HG02884 (cell line): ENCODE data around the gene FCGR2B.
"Not testable (repeated sequence)": the region's sequence is repeated elsewhere in the genome, so short reads cannot be mapped to it uniquely, and the experiment has no call there.

Experiments
- ATAC-seq: cut with Tn5 transposase; IDR thresholded peaks from one replicate; pipeline ENCODE4 v1.9.1; 2021; ENCODE audit warnings: mild to moderate bottlenecking, moderate library complexity; ENCODE audit not compliant: unreplicated experiment

FCGR2B gene

DNA sequence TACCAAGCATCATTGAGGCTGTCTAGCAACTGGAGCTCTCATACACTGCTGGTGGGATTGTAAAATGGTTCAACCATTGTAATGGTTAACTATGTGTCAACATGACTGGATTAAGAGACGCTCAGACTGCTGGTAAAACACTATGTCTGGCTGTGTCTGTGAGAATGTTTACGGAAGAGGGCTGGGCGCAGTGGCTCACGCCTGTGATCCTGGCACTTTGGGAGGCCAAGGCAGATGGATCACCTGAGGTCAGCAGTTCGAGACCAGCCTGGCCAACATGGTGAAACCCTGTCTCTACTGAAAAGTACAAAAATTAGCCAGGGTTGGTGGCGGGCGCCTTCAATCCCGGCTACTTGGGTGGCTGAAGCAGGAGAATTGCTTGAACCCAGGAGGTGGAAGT is 39.3 kb downstream of the FCGR2B start:
- ATAC-seq: no peak

DNA sequence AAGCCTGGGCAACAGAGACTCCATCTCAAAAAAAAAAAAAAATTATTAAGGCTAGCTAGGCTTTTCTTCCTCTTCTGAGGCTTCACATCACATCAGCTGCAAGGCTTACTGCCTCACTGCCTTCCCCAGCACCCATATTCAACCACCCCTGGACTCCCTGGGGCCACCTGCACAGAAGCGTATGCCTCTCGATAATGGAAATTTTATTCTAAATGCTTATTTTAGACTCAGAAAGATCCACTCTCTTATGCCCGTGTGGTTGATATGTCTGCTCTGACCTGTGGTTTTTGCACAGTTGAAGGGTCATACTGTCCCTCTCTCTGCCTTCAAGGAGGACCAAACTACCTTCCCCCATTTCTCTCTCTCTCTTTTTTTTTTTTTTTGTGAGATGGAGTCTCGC is 42.6 kb downstream of the FCGR2B start:
- ATAC-seq: no peak

DNA sequence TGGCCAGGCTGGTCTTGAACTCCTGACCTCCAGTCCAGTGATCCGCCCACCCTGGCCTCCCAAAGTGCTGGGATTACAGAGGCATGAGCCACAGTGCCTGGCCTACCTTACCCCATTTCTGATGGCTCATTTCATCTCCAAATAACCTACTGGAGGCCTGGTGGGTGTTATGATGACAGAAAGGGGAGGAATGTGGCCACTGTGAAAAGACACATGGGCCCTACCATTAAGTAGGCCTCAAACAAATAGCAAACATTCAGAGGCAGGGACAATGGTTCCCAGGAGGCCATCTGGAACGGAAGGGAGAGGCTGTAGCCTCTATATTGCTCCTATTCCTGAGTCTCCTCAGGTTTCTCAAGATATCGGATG is 43.2 kb downstream of the FCGR2B start:
- ATAC-seq: no peak

DNA sequence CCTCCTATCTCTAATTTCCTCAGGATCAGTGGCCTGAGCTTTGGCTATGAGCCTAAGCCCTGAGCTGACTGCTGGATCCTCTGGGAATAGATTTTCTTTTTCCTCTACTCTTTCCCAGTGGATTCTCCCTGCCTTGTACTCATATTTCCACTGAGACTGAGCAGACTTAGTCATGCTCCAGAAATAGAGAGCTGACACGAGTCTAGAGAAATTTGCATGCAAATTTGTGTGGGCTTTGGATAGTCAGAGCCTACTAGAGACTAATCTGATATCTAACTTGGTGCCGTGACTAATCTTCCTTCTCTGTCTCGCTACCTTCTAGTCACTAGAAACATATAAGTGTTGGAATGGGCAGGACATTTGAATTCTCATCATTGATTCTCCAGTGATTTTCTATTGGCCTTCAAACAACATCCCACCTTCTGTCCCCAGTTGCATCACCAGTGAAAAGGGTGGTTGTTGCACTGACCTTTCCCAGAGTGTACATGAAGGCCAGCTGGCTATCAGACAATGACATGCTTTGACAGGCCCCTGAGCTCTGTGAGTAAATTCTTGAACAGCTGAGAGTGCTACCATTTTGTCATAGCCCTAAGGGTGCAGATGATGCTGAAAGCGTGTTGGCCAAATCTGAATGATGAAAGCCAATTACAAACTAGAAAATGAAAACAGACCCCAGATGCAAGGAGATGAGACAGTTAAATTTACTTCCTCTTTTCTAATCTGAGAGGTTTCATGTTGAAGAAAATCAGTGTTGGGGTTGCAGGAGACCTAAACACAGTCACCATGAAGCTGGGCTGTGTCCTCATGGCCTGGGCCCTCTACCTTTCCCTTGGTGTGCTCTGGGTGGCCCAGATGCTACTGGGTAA is 43.8 kb downstream of the FCGR2B start, which contains the start of gene FCRLA:
TSS of gene FCRLA (plus strand) at position 748 of the 866 bp plus-strand sequence. CDS start at position 784, 36 bp downstream.
- ATAC-seq: peak; percentile 52

DNA sequence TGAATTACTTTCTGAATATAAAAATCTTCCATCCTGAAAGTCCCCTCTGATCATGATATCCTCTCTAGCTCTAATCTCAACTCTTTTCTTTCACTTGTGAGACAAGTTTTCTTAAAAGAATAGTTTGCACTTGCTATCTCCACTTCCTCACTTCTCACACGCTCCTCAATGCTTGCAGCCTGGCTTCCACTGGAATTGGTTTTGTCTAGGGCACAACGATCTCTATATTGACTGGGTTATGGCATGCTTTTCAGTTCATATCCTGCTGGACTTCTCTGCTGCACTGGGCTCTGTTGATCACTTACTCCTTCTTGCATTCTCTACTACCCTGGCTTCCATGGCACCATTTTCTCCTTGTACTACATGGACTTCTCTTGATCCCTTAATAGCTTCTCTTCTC is 44.6 kb downstream of the FCGR2B start:
- no peak for ATAC-seq

DNA sequence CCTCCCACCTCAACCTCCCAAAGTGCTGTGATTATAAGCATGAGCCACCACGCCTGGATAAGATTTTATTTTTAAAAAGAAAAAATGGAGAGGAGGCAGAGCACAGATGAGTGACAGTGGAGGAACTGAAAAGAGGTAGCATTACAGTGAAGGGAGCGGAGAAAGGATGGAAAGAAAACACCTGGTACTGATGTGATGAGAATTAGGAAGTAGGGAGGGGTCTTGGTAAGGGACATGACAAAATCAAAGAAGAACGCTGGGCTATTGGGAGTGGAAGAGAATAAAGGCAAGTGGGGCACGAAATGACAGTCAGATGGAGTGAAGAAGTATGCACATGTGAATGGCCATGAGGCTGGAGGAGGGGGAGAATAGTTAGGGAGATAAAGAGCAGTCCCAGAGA is 46.4 kb downstream of the FCGR2B start:
- no peak for ATAC-seq

DNA sequence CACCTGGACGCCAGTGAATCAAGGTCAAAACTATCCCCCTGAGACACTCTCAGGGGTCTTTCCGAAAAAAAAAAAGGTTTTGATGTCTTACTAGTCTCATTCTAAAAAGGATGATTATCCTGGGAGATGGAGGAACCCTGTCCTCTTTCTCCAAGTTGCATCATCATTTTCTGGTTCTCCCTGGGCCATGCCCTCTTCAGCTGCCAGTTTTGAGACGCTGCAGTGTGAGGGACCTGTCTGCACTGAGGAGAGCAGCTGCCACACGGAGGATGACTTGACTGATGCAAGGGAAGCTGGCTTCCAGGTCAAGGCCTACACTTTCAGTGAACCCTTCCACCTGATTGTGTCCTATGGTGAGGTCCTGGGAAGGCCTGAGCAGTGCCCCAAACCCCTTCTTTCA is 47.6 kb downstream of the FCGR2B start:
- no peak for ATAC-seq

DNA sequence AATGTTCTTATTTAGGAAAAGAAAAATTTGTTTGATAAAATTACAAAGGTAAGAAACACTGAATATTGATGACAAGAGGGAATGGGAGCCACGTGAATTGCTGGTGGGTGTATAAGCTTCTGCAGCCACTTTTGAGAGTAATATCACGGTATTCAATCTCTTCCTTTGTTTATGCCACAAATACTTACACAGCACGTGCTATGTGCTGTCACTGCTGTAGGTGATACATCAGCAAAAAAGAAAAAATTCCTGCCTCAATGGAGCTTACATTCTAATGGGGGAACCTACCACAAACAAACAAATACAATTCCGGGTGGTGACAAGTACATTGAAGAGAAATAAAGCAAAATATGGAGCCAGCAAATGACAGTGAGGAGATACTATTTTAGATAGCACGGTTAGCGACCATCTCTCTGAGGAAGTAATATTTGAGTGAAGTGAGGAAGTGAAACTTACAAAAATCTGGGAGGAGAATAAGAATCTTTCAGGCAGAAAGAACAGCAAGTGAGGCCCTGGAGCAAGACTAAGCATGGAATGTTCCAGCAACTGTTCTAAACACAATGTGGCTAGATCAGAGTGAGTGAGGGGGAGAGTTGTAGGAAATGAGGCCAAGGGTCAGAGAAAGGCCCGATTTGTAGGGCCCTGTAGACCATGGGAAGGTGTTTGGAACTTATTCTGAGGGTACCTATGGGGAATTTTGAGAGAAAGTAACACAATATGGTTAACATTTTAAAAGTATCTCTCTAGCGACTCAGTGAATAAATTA is 55.8 kb downstream of the FCGR2B start:
- ATAC-seq: peak; percentile 49

DNA sequence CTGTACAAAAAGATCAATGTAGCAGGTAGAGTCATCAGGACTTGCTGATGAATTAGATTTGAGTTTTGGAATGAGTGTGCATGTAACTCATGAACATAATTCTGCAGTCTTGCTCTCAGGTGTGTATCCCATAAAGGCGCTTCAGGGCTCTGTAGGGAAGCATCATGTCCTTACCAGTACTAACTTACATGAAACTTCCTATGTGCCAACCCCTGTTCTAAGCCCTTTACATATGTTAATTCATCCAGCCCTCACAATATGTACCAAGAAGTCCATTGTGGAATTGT is 56.3 kb downstream of the FCGR2B start:
- peak; percentile 49 for ATAC-seq

DNA sequence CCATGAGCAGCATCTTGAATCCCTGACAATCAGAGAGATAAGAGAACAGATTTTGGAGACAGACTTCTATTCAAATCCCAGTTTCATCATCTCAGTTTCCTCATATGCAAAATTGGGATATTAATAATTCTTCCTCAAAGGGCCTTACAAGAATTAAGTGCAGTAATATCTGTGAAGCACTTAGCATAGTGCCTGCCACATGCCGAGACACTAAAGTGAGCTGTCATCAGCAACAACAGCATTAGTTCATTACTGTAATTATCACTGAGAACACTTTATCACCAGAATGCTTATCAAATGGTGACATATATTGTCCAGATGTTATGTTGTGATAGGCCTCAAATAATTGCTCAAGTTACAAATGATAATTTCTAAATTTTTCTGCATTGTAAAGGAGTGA is 57.5 kb downstream of the FCGR2B start:
- ATAC-seq: no peak

DNA sequence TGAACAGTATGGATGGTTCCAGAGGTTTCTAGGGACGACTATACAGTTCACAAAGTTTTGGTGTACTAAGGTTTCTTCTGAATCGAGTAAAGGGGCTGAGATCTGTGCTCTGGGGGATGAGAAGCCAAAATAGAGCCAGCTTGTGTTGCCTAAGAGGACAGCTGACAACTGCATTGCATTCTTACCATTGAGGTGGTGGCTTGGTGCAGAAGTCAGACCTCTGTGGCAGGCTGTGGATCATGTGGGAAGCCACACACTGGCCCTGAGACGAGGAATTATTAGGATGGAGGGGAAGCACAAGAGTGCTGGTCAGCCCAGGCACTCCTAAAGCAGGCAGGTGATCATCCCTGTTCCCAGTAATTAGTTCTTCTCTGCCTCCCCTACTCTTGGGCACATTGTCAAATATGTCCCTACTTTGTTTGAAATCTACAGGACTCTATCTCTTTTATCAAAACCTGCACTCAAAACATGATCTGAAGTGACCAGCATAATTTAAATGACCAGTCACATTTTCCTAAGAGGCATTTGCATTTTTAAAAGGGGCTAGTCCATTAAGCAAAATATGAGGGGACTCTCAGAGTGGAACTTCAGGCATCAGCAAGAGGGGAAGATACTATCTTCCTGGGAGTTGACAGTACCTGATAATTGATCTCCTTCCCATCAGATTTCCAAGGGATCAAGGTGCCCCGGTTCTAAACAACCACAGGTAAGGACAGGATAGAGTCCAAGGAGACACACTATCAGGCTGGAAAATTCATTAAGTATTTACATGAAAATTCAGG is 58.2 kb downstream of the FCGR2B start, which contains the start of gene FCRLB:
TSS of gene FCRLB (plus strand) at position 589 of the 782 bp plus-strand sequence. CDS start 1,129 bp downstream, outside the sequence.
- no peak for ATAC-seq

DNA sequence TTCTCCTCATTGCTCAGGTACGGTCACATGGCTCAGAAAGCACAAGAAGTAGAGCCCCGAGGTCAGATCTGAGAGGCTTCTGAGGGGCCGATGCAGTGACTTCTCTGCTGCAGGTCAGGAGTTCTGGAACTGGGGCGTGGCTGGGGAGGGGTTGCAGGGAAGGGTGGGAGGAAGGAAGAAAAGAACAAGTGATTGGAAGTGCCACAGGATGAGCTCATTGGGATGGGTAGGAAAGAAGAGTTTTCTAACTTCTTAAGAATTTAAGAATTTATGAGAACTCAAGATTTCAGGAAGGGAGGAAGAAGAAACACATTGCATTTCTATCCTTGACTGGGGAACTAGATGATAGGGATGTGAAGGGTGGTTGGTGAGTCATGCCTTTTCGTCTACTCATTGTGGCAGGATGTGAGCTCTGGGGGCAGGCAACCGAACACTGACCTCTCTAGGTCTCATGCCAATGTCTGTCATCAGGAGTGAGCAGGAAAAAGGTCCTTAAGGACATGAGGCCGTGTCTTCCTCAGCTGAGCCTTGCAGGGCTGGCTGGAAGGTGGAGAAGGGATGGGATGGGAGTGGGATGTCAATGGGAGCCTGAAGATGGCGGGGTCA is 58.9 kb downstream of the FCGR2B start:
- ATAC-seq: no peak

DNA sequence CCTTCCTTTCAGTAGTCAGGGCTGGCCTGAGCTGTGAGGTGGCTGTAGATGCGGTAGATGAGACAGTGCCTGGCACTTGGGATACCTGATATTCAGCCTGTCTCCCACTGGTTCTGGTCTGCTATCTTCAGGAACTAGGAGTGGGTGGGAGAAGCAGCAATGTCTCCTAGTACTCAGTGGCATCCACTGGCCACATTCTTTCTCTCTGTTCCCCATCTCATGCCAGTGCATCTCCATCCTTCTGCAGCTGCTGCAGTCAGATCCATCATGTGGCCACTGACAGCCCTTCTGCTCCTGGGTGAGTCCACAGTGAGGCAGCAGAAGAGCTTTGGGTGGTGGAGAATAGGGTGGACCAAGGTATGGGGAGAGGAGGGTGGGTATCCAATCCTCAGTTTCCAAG is 59.5 kb downstream of the FCGR2B start:
- ATAC-seq: no peak

DNA sequence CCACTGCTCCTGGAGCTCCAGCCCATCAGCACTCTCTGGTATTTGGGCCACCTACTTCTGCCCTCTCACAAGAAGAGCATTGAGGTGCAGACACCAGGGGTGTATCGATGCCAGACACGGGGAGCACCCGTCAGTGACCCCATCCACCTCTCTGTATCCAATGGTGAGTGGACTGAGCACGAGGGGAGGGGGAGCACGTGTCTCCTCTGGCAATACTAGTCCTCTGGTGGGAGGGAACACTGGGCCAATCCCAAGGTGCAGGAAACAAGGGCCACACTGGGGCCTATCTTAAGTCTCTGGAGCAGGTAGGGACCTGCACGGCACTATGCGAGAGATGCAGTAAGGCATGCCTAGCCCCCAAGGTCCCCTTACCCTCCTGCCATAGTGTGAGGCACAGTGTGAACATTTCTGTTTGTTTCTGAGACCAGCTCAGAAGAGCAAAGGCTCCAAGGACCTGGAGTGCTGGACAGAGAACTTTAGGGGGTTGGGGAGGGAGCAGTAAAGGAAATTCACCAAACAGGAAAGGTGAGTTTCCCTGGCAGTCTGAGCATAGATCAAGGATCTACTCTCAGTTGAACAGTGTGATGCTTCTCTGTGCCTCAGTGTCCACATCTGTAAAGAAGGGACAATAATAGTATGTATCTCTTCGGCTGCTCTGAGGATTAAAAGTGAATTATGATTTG is 60.7 kb downstream of the FCGR2B start:
- no peak for ATAC-seq

DNA sequence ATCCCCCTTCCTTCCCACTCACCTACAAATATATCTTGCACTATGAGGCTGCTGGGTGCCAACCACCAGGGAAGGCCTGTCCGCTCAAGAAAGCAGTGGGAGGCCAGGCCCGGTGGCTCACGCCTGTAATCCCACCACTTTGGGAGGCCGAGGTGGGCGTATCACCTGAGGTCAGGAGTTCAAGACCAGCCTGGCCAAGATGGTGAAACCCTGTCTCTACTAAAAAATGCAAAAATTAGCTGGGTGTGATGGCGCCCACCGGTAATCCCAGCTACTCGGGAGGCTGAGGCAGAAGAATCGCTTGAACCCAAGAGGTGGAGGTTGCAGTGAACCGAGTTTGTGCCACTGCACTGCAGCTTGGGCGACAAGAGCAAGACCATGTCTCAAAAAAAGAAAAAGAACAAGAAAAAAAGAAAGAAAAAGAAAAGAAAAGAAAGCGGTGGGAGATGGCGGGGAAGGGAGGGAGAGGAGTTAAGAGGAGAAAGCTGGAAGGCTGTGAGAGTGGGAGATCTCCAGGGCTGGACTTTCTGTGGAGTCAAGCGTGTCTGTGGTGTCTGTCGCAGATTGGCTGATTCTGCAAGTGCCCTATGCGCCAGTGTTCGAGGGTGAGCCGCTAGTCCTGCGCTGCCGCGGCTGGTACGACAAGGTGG is 62.4 kb downstream of the FCGR2B start:
- ATAC-seq: not testable (repeated sequence)

DNA sequence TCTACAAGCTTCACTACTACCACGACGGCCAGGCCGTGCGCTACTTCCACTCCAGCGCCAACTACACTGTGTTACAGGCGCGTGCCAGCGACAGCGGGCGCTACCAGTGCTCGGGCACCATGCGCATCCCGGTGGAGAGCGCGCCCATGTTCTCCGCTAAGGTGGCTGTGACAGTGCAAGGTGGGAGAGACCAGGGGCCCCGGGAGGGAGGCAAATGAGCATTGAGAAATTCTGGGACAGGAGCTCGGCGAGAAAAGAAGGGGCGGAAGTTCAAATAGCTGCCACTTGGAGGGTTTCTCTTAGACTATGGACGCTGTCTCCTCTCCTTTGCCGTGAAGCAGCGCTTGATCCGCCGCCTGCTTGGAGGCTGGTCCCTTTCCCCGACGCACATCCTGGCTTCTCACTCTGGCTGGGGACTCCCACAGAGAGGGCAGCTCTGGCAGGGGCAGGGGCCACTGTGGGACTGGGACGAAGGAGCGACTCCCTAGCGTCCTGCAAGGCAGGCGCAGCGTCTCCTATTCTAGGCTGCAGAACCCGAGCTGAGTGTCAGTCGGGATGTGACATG is 63.0 kb downstream of the FCGR2B start:
- ATAC-seq: peak; percentile 15

DNA sequence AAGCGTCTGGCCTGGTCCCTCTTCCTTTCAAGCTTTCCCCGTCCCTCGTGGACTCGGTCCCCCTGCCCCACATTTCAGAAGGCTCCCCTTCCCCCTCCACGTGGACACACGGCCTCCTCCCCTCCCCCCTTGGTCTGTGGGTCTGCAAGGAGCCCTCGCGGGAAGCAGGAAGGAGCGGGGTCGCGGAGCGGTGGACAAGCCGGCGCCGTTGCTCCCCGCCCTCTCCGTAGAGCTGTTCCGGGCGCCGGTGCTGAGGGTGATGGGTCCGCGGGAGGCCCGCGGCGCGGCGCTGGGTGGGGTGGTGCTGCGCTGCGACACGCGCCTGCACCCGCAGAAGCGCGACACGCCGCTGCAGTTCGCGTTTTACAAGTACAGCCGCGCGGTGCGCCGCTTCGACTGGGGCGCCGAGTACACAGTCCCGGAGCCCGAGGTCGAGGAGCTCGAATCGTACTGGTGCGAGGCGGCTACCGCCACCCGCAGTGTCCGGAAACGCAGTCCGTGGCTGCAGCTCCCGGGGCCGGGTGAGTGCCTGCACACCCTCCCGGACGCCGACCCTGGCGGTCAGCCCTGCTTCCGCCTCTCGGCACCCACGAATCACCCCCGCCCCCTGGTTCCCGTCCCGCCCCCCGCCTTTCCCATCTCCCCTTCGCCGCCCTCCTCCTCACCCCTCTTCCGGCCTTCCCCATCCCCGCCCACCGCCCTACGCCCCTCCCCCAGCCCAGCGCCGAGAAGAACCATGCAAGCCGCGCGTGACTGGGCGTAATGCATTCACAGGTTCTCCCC is 63.7 kb downstream of the FCGR2B start:
- peak; percentile 46 for ATAC-seq

DNA sequence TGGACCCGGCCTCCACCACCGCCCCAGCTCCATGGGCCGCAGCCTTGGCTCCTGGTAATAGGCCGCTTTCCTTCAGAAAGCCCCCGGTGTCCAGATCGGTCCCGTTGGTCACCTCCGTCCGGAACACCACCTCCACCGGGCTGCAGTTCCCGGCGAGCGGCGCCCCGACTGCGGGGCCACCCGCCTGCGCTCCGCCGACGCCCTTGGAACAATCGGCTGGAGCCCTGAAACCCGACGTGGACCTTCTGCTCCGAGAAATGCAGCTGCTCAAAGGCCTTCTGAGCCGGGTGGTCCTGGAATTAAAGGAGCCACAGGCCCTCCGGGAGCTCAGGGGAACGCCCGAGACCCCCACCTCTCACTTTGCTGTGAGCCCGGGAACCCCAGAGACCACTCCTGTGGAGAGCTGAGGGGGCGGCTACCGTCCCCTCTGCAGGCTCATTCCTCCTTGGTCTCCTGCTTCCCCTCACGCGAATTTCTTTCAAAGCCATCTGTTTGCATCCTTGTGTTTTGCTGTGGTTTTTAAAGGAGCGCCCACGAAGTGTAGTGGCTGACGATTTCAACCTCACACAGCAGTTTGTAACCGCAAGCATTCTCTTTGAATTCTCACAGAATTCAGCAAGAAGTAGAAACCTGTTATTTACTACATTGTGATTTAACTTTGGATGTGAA is 64.4 kb downstream of the FCGR2B start:
- ATAC-seq: peak; percentile 16
